BLaER1 treated with 17β-estradiol and CSF1 and Interleukin-3, amounts not matched to agents 10 nM and 100 nM (cell line): ENCODE results near the gene HS6ST1.
A peak's percentile ranks its signal among the peaks of the same experiment; 100 is the strongest.

Experiments
- H3K27ac ChIP-seq, 11 experiments: shearing (Covaris generic); formaldehyde crosslinking; 2 replicates each; pipeline ENCODE4 v1.8.1; 2022
- H3K27me3 ChIP-seq, 11 experiments: shearing (Covaris generic); formaldehyde crosslinking; 2 replicates each; pipeline ENCODE4 v1.8.1; 2022
- H3K36me3 ChIP-seq, 11 experiments: shearing (Covaris generic); formaldehyde crosslinking; 2 replicates each; pipeline ENCODE4 v1.8.1; 2022
- H3K4me1 ChIP-seq, 10 experiments: shearing (Covaris generic); formaldehyde crosslinking; 2 replicates each; pipeline ENCODE4 v1.8.1; 2022
- H3K4me2 ChIP-seq, 11 experiments: shearing (Covaris generic); formaldehyde crosslinking; 2 replicates each; pipeline ENCODE4 v1.8.1; 2022
- H3K4me3 ChIP-seq, 10 experiments: shearing (Covaris generic); formaldehyde crosslinking; 2 replicates each; pipeline ENCODE4 v1.8.1; 2022
- H3K9ac ChIP-seq, 11 experiments: shearing (Covaris generic); formaldehyde crosslinking; 2 replicates each; pipeline ENCODE4 v1.8.1; 2022
- H3K9me3 ChIP-seq, 11 experiments: shearing (Covaris generic); formaldehyde crosslinking; replicated peaks in 1 of 11; 2 replicates each; pipeline ENCODE4 v1.8.1; 2022
- H4K20me1 ChIP-seq, 11 experiments: shearing (Covaris generic); formaldehyde crosslinking; 2 replicates each; pipeline ENCODE4 v1.8.1; 2022
- Cebpa-rat ChIP-seq, 11 experiments: shearing (Covaris generic); IDR thresholded peaks; 2 replicates each; pipeline ENCODE4 v1.8.1; 2022

Gene HS6ST1

GRCh38 chr2:128324897-128325410, 6.3 kb upstream of the HS6ST1 start:
- Histone ChIP-seq H3K4me2 (peak overlapping the region in 3 of 11 experiments; percentile 33 to 36 (median 34); a peak in 1 of 22 replicates), H3K9ac (no peak overlapping the region), H3K27ac (no peak overlapping the region), H4K20me1 (peaks cover 0 to 14% (median 0%) of the 10 kb centered on the region in 11 experiments; a peak in 3 of 22 replicates), H3K4me3 (no peak overlapping the region), H3K4me1 (peaks cover 9 to 57% (median 35%) of the 10 kb centered on the region in 10 experiments; a peak in 18 of 20 replicates), H3K36me3 (no peaks in the 10 kb centered on the region), H3K27me3 (peaks cover 0 to 15% (median 0%) of the 10 kb centered on the region in 11 experiments; a peak in 9 of 22 replicates), H3K9me3 (no peaks in the 10 kb centered on the region)
- no peak for TF ChIP-seq Cebpa-rat (IDR thresholded peaks at IDR 0.05)

- Histone ChIP-seq H3K27me3 (peaks cover 0 to 22% (median 0%) of the 10 kb centered on the region in 11 experiments; a peak in 10 of 22 replicates), H3K9me3 (no peaks in the 10 kb centered on the region), H3K9ac (no peak overlapping the region), H3K36me3 (no peaks in the 10 kb centered on the region), H4K20me1 (peaks cover 0 to 14% (median 0%) of the 10 kb centered on the region in 11 experiments; a peak in 3 of 22 replicates), H3K4me2 (peak overlapping the region in 3 of 11 experiments; percentile 97 to 100 (median 98); a peak in 7 of 22 replicates), H3K4me1 (peaks cover 15 to 64% (median 42%) of the 10 kb centered on the region in 10 experiments; a peak in 19 of 20 replicates), H3K4me3 (no peak overlapping the region), H3K27ac (no peak overlapping the region)
- no peak for TF ChIP-seq Cebpa-rat (IDR thresholded peaks at IDR 0.05)
These were observed 5.6 kb upstream of the HS6ST1 start for GRCh38 chr2:128324008-128324896.

DNA sequence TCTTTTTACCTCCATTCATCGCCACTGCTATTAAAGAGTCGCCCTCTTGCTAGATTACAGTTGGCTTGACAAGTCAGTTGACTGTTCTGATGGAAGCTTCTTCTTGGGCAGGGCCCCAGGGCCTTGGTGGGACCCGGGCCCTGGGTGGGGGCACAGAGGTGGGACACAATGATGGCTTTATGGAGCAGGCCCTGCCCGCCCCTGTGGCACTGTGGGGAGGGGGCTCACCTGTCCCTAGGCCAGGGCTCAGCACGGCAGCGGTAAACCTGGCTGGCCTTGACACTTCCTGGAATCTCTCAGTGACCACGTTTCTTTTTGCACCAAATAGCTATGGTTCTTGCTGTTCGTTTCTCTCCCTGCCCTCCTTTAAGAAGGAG, 4.9 kb upstream of the HS6ST1 start:
- Histone ChIP-seq H4K20me1 (peaks cover 0 to 14% (median 0%) of the 10 kb centered on the region in 11 experiments; a peak in 3 of 22 replicates), H3K27me3 (peaks cover 0 to 25% (median 0%) of the 10 kb centered on the region in 11 experiments; a peak in 10 of 22 replicates), H3K9ac (no peak overlapping the region), H3K4me2 (peak overlapping the region in 9 of 11 experiments; percentile 93 to 100 (median 98); a peak in 16 of 22 replicates), H3K9me3 (no peaks in the 10 kb centered on the region), H3K4me1 (peaks cover 17 to 68% (median 46%) of the 10 kb centered on the region in 10 experiments; a peak in 19 of 20 replicates), H3K4me3 (no peak overlapping the region), H3K36me3 (no peaks in the 10 kb centered on the region), H3K27ac (no peak overlapping the region)
- no peak for TF ChIP-seq Cebpa-rat (IDR thresholded peaks at IDR 0.05)

DNA sequence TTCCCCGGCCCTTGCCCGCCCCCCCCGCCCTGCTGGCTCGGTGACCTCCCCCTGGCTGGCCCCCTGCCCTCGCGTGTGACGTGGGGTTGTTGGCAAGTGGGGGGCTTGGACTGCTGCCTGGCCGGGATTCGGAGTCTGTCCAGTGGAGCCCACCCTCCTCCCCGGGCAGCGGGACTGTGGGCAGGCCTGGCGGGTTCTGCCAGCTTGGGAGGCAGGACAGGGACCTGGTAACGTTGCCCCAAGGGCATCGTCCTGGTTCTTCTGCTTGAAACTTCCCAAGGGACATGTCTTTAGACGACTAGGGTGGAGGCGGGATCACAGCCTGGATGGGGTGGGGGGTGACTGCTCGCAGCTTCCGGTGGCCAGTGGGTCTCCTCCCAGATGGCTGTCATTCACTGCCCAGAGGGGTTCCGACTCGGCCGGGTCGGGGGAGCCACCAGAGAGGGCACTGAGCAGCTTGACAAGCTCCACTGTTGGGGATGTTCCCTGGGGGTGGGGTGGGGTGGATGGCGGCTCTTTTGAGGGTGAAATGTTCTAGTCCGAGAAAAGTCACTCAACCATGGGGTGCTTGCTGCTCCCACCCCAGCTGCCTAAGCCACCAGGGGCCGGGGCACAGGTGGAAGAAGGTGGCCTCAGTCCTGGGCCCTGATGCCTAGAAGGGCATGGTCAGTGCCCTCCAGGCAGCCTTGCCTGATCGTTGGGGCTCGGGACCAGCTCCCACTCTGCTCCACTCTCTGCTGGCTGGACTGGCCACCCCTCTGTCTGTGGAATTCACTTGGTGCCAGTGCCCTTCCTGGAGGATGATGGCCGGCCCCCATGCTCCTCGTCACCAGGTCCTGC, 4.3 kb upstream of the HS6ST1 start:
- peaks cover 17 to 68% (median 46%) of the 10 kb centered on the region in 10 experiments; a peak in 19 of 20 replicates for H3K4me1 ChIP-seq
- H3K36me3 ChIP-seq: no peaks in the 10 kb centered on the region
- H3K9me3 ChIP-seq: no peaks in the 10 kb centered on the region
- peak overlapping the region; percentile 86 to 97 (median 91); a peak in 19 of 22 replicates for H3K9ac ChIP-seq
- peaks cover 0 to 25% (median 0%) of the 10 kb centered on the region in 11 experiments; a peak in 10 of 22 replicates for H3K27me3 ChIP-seq
- no peak for TF ChIP-seq Cebpa-rat (IDR thresholded peaks at IDR 0.05)
- H3K4me3 ChIP-seq: peak overlapping the region; percentile 71 to 84 (median 75); a peak in 16 of 20 replicates
- peaks cover 0 to 17% (median 2%) of the 10 kb centered on the region in 11 experiments; a peak in 15 of 22 replicates for H4K20me1 ChIP-seq
- H3K27ac ChIP-seq: peak overlapping the region in 10 of 11 experiments; percentile 87 to 96 (median 92); a peak in 16 of 22 replicates
- peak overlapping the region; percentile 88 to 100 (median 97) for H3K4me2 ChIP-seq

DNA sequence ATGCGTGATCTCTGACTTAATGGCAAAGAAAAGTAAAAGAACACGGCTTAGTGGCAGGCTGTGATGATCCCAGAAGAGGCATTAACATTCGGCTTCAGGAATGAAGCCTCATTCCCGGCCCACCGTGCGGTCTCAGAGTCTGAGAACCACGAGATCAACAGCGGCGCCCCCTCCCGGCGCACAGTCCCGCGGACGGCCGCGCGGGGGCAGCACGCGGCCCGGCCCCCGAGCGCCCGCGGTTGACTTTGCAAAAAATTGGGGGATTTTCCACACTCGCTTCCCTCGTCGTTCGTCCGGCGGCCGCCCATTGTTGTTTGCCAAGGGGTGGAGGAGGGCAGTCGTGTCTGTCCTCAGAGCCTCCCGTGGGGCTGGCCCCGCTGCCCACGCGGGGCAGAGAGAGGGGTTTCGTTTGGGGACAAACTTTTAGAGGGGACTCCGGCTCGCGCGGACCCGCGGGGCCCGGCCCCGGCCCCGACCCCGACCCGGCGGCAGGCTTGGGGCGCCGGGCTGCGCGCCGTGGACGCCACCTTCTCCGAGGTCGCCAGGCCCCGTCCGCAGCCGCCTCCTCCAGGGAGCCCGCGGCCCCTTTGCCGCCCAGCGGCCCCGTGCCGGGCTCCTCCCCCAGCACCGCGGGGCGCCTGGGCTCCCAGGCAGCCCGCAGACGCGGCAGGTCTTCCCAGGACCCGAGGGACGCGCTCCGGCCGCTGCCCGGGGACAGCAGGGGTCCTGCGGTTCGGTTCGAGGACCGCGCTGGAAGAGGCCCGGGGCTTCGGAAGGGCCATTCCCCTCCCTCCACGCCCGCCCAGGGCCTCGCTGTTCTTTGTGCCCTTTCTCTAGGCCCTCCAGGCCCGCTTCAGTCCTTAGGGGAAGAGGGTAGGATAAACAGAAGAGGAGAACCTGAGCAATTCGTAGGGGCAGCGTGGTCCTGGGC, 3.4 kb upstream of the HS6ST1 start:
- H3K4me1 ChIP-seq: peaks cover 21 to 75% (median 54%) of the 10 kb centered on the region in 10 experiments

DNA sequence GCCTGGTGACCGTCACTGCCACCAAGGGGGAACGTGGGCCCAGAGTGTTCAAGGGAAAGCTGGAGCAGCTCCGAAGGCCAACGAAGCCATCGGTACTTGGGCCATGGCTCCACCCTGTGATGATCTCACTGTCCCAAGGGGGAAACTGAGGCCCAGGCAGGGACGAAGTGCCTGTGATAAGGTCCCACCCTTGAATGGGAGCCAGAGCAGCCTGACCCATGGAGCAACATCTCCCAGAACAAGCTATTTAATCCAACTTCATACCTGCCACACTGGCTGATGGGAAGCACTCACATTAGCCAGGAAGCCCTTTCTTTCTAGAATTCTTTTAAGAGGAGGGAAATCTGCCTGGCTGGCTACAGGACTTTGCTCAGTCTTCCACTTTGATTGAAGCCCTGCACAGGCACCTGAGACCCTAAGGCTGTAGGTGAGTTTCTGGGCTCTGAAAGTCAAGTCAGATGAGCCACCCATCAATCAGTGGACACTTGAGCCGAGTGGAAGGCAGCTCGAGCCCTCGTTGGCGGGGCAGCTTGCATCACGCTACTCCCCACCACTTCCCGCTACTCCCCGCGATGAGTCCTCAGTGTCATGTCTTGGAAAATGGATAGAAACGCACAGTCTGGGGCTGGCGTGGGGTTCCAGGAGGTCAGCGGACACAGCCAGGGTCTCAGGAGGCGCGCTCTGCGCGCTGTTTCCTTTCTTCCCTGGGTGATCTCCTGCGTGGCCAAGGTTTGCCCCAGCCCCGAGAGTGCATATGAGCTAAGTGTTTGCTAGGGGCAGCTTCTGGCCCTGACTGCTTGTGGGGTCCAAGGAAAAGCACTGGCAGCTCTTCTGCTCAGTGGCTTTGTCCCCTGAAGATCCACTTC, 2.5 kb upstream of the HS6ST1 start:
- Histone ChIP-seq H4K20me1 (peaks cover 17 to 35% (median 20%) of the 10 kb centered on the region in 11 experiments), H3K4me1 (peaks cover 31 to 84% (median 63%) of the 10 kb centered on the region in 10 experiments), H3K4me2 (peak overlapping the region; percentile 72 to 100 (median 97)), H3K27me3 (peaks cover 0 to 40% (median 0%) of the 10 kb centered on the region in 11 experiments; a peak in 10 of 22 replicates), H3K9me3 (no peaks in the 10 kb centered on the region), H3K9ac (peak overlapping the region in 8 of 11 experiments; percentile 25 to 95 (median 92); a peak in 6 of 22 replicates), H3K27ac (no peak overlapping the region; a peak in 2 of 22 replicates), H3K36me3 (no peaks in the 10 kb centered on the region), H3K4me3 (peak overlapping the region in 5 of 10 experiments; percentile 73 to 84 (median 79); a peak in 5 of 20 replicates)
- TF ChIP-seq Cebpa-rat (IDR thresholded peaks at IDR 0.05): no peak

More for the DNA sequence above, 3.4 kb upstream of the HS6ST1 start:
- H3K27me3 ChIP-seq: peaks cover 0 to 34% (median 0%) of the 10 kb centered on the region in 11 experiments; a peak in 10 of 22 replicates
- no peak for TF ChIP-seq Cebpa-rat (IDR thresholded peaks at IDR 0.05)
- peak overlapping the region; percentile 88 to 100 (median 97) for H3K4me2 ChIP-seq
- peak overlapping the region; percentile 71 to 84 (median 75) for H3K4me3 ChIP-seq
- H4K20me1 ChIP-seq: peaks cover 8 to 25% (median 11%) of the 10 kb centered on the region in 11 experiments
- peak overlapping the region; percentile 86 to 97 (median 91) for H3K9ac ChIP-seq
- no peaks in the 10 kb centered on the region for H3K36me3 ChIP-seq
- H3K9me3 ChIP-seq: no peaks in the 10 kb centered on the region
- peak overlapping the region; percentile 87 to 96 (median 92) for H3K27ac ChIP-seq
